Lower leg skin (tissue), 3 donors: ENCODE results near the gene TPST2.

Experiments
- CTCF ChIP-seq, 3 donors: fragments of 450-650 bp; IDR thresholded peaks; one replicate each; pipeline ENCODE4 v1.5.1; 2016; ENCODE audit warnings: antibody characterized with exemption in 3 of 3, mild to moderate bottlenecking in 3 of 3, moderate library complexity in 2 of 3
- POLR2A ChIP-seq, 2 donors: fragments of 450-650 bp; IDR thresholded peaks; one replicate each; pipeline ENCODE4 v1.6.1; 2016 to 2017; ENCODE audit warnings: antibody characterized with exemption in 2 of 2, mild to moderate bottlenecking in 1 of 2, moderate library complexity in 1 of 2

- TF ChIP-seq CTCF (IDR thresholded peaks at IDR 0.05) (no peak), POLR2A (IDR thresholded peaks at IDR 0.05) (no peak)
These were observed 47.1 kb downstream of the TPST2 start for GRCh38 chr22:26542831-26543230.
